Loucy (cell line): ENCODE data around the gene TMEM240.
"Not testable (repeated sequence)": the region's sequence is repeated elsewhere in the genome, so short reads cannot be mapped to it uniquely, and the experiment has no call there.

Experiments used
- EZH2phosphoT487 ChIP-seq: fragments of 200-600 bp; IDR thresholded peaks from 2 replicates; pipeline ENCODE4 v1.6.1; 2018; ENCODE audit warnings: antibody characterized with exemption, mild to moderate bottlenecking, moderate library complexity, borderline replicate concordance
- TF ChIP-seq, protein P1 (sequence below): fragments of 200-600 bp; sonication (generic); conservative IDR thresholded peaks from 2 replicates; pipeline ENCODE4 v1.5.1; 2014; ENCODE audit warnings: mild to moderate bottlenecking, antibody characterized with exemption, low read length

GRCh38 chr1:1485755-1486317 is 54.6 kb downstream of the TMEM240 start:
- TF ChIP-seq, protein P1, sequence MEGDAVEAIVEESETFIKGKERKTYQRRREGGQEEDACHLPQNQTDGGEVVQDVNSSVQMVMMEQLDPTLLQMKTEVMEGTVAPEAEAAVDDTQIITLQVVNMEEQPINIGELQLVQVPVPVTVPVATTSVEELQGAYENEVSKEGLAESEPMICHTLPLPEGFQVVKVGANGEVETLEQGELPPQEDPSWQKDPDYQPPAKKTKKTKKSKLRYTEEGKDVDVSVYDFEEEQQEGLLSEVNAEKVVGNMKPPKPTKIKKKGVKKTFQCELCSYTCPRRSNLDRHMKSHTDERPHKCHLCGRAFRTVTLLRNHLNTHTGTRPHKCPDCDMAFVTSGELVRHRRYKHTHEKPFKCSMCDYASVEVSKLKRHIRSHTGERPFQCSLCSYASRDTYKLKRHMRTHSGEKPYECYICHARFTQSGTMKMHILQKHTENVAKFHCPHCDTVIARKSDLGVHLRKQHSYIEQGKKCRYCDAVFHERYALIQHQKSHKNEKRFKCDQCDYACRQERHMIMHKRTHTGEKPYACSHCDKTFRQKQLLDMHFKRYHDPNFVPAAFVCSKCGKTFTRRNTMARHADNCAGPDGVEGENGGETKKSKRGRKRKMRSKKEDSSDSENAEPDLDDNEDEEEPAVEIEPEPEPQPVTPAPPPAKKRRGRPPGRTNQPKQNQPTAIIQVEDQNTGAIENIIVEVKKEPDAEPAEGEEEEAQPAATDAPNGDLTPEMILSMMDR: not testable (repeated sequence)
- TF ChIP-seq EZH2phosphoT487: not testable (repeated sequence)
